IPS DF 4.7 (cell line): Measurements from ENCODE around the gene CDKAL1.

Experiments
- DNase-seq: peaks from one replicate; pipeline ENCODE4 v3.0.0-alpha.2; 2013; ENCODE audit warnings: low spot score; ENCODE audit errors: extremely low read depth

CDKAL1 gene

GRCh38 chr6:20790032-20790791, 256.0 kb downstream of the CDKAL1 start:
- DNase-seq: no peak

GRCh38 chr6:20791074-20791473, 256.8 kb downstream of the CDKAL1 start:
- DNase-seq: no peak

DNA sequence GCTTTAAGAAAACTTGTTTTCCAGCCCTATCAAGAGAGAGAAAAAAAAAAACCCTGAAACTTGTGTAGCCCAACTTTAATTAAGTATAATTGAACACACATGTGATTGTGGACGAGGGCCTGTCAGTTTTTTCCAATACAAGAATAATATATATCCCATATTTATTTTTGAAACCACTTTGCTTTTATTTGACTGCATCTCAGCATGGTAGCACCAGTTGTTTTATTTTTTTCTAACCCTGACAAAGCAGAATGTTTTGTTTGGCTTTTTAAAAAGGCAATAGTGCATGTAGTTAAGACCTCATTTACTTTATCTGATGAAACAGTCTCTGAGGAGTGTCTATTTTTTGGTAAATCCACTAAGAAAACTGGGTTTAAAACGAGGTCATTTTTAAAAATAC, 257.7 kb downstream of the CDKAL1 start:
- DNase-seq: no peak

- DNase-seq: no peak
Measured at GRCh38 chr6:20793174-20793573, 258.9 kb downstream of the CDKAL1 start.

- no peak for DNase-seq
Measured at GRCh38 chr6:20797597-20797996, 263.3 kb downstream of the CDKAL1 start.

- DNase-seq: no peak
Measured at GRCh38 chr6:20800229-20800628, 266.0 kb downstream of the CDKAL1 start.

DNA sequence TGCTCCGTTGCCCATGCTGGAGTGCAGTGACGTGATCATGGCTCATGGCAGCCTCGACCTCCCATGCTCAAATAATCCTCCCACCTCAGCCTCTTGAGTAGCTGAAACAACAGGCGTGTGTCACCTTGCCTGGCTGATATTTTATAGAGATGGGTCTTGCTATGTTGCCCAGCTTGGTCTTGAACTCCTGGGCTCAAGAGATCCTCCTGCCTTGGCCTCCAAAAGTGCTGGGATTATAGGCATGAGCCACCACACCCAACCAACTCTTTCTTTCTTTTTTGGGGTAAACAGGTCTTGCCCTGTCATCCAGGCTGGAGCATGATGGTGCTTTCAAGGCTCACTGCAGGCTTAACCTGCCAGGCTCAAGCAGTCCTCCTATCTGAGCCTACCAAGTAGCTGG, 266.4 kb downstream of the CDKAL1 start:
- DNase-seq: no peak

DNA sequence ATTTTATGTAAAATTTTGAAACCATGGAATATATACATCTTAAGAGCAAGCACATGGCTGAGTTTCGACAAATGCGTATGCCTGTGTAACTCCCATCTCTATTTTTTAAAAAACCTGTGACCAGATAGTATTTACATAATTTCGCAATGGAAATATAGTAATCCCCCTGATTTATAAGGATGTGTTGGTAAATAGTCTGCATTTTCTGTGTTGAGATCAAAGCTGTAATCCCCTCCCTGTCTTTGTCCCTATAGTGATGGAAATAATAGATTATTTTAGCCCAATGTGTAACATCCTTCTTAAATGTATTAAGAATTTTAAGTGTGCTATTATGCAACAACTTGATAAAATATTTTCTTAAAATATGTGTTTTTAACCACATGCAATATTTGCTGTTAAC, 267.3 kb downstream of the CDKAL1 start:
- no peak for DNase-seq

GRCh38 chr6:20802596-20802995, 268.3 kb downstream of the CDKAL1 start:
- no peak for DNase-seq

- DNase-seq: no peak
Measured at GRCh38 chr6:20805021-20805420, 270.8 kb downstream of the CDKAL1 start.

- DNase-seq: no peak
Measured at GRCh38 chr6:20806669-20807068, 272.4 kb downstream of the CDKAL1 start.

DNA sequence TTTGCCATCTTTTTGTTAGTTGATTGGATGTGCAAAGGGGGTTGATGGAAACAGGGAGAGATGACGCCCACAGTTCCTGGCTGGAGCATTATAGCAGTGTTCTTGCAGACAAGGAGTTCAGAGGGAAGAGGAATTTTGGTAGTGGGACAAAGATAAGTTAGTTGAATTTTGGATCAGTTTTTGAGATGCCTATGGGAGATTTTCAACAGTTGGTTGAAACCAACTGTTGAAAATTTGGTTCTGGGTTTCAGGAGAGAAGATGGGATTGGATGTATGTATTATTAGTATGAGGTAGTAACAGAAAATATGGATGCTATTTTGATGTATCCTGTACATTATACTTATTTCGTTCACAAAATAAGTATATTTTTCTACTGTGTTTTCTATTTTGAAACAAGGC, 274.2 kb downstream of the CDKAL1 start:
- no peak for DNase-seq

DNA sequence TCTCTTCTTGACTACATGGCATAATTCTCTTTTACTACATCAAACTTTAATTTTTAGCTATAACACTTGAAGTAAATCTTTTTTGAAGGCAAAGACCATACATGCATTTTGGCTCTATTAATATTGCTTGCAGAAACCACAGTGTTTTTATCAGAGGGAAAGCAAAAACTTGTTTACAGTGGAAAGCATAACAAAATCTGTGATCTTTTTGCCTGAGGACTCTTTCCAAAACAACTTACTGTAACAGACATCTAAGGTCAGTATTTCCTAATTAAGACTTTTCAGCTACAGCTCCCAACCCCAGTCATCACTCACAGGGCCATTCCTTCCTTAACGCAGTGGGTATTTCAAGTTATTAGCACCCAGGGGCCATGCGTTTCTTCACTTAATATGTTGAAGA, 274.7 kb downstream of the CDKAL1 start:
- no peak for DNase-seq

- DNase-seq: no peak
Measured at GRCh38 chr6:20810727-20811108, 276.5 kb downstream of the CDKAL1 start.

- DNase-seq: peak; percentile 90
Measured at GRCh38 chr6:20811109-20811761, 277.0 kb downstream of the CDKAL1 start.

- no peak for DNase-seq
Measured at GRCh38 chr6:20812776-20813175, 278.5 kb downstream of the CDKAL1 start.

GRCh38 chr6:20814494-20814893, 280.2 kb downstream of the CDKAL1 start:
- no peak for DNase-seq

- no peak for DNase-seq
Measured at GRCh38 chr6:20816126-20816525, 281.9 kb downstream of the CDKAL1 start.

GRCh38 chr6:20817806-20818320, 283.6 kb downstream of the CDKAL1 start:
- no peak for DNase-seq

DNA sequence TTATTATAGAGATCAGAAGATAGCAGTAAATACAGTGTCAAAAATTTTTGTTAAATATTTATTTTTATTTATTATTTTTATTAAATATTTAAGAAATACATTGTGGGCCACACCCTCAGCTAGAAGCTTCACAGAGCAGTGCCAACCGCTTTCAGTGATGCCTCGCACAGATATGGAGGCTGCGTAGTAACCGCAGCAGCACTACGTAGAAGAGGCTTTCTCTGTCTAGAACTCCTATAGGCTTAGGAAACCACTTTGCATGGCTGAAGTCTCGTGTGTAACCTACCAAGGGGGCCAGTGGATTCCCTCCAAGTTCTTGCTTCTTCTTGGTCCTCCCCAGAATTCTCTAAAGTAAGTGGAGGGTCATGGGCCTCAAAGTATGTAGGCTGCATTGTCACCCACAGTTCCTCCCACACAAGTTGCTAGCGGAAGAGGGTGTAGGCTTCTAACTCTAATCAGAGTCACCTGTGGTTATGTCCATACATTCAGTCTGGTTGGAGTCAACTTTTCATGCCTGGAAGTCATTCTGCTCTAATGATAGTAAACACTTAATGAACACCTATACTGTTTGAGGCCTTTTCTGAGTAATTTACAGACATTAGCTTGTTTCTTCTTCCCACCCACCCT, 285.6 kb downstream of the CDKAL1 start:
- DNase-seq: no peak

DNA sequence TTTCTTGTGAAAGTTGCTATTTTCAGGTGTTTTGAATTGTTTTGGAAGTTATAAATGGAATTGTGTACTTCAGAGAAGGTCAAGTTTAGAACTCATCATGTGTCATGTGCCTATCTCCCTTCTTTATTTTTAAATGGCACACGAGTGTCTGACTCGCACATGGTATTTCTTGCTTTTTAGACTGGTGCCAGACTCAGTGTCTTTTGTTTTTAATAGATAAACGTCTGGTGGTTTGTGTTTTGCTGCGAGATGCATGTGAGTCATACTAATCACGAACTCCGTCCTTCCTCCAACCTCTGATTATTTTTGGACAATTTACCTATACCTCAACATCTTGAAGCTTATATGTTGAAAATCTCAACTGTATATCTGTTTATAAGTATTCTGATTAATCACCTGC, 292.1 kb downstream of the CDKAL1 start:
- DNase-seq: no peak

GRCh38 chr6:20827798-20828197, 293.5 kb downstream of the CDKAL1 start:
- no peak for DNase-seq
